Subcutaneous adipose tissue (tissue), 4 donors: ENCODE results near the gene BRIX1. TPM values are rescaled to one million over a fixed set of nuclear protein-coding genes. Genes with fewer than 3 reads are reported as not detected.

ENCODE experiments used
- CTCF ChIP-seq: fragments of 450-650 bp; IDR thresholded peaks from one replicate; pipeline ENCODE4 v1.5.1; 2016; ENCODE audit warnings: low read depth, mild to moderate bottlenecking, control low read depth, antibody characterized with exemption, moderate library complexity
- total RNA-seq, 4 donors: library from RNA; depleted of rRNA; stranded (reverse); fragments of >200 nt; gene quantifications; one replicate each; pipeline ENCODE4 v1.1.0, GENCODE V29; 2016

Gene BRIX1
- 10 to 100 TPM; 14.3 to 33.8 (median 19.1) TPM for total RNA-seq

GRCh38 chr5:34915139-34915855 is at the start of gene BRIX1, which contains the start of gene RAD1:
TSS of gene BRIX1 (plus strand) at chr5:34915711. CDS start at chr5:34915739, 28 bp downstream.
TSS of gene RAD1 (minus strand) at chr5:34915504. CDS start at chr5:34914892, 612 bp downstream.
- TF ChIP-seq CTCF, result no peak

- TF ChIP-seq CTCF, result no peak
These were observed 48.5 kb upstream of the BRIX1 start for GRCh38 chr5:34866989-34867471.

GRCh38 chr5:34867660-34868059 is 47.9 kb upstream of the BRIX1 start:
- no peak for TF ChIP-seq CTCF

- TF ChIP-seq CTCF, result no peak
These were observed 46.7 kb upstream of the BRIX1 start for GRCh38 chr5:34868791-34869190.

- TF ChIP-seq CTCF, result no peak
These were observed 46.3 kb upstream of the BRIX1 start for GRCh38 chr5:34869256-34869655.

GRCh38 chr5:34870382-34870781 is 45.1 kb upstream of the BRIX1 start:
- TF ChIP-seq CTCF, result no peak

- TF ChIP-seq CTCF, result no peak
These were observed 39.2 kb upstream of the BRIX1 start for GRCh38 chr5:34876275-34876674.
